ENCODE data around the gene HSDL2. TPM values are rescaled to one million over a fixed set of nuclear protein-coding genes. Genes with fewer than 3 reads are reported as not detected.
A peak's percentile ranks its signal among the peaks of the same experiment; 100 is the strongest.

Gene HSDL2
- total and polyA plus RNA-seq, 10 of the 15 experiments (the other 5 are each of a cell fraction or from before 2014, with no cell fraction given) = 20.9 to 46.1 (median 27.0) TPM

GRCh38 chr9:112487008-112487798 is 107.3 kb downstream of the HSDL2 start (continued):
- TF ChIP-seq CEBPZ (IDR thresholded peaks at IDR 0.05; ENCODE audit: low read depth, low read length) (no peak), STAT1 (conservative IDR thresholded peaks at IDR 0.05) (0 out of 2 replicates have a peak, but pooled peaks have one; percentile 54), CBFB (IDR thresholded peaks at IDR 0.05; ENCODE audit: low read depth) (no peak), ZNF687 (IDR thresholded peaks at IDR 0.05) (no peak), ZNF217 (IDR thresholded peaks at IDR 0.05) (0 out of 2 replicates have a peak, but pooled peaks have one; percentile 28), EZH2 (IDR thresholded peaks at IDR 0.05; ENCODE audit: borderline replicate concordance, control insufficient read depth, low read depth, low read length) (no peak), ETV6 (conservative IDR thresholded peaks at IDR 0.05 in 1 of 2, IDR thresholded peaks at IDR 0.05 in 1 of 2; ENCODE audit: borderline replicate concordance in 1 of 2, low read depth in 1 of 2) (no peak), MYB (IDR thresholded peaks at IDR 0.05; ENCODE audit: borderline replicate concordance, low read depth, low read length) (no peak), ASH2L (IDR thresholded peaks at IDR 0.05; ENCODE audit: borderline replicate concordance, low read depth) (peak; percentile 56; the same call in 1 of the 2 replicates), RFX5 (IDR thresholded peaks at IDR 0.05; ENCODE audit: low read depth, low read length) (no peak), BCL3 (IDR thresholded peaks at IDR 0.05; ENCODE audit: borderline replicate concordance, insufficient read depth, low read depth, low read length, poor library complexity, severe bottlenecking) (no peak), BHLHE40 (IDR thresholded peaks at IDR 0.05; ENCODE audit: borderline replicate concordance in 1 of 2, low read depth in 2 of 2, low read length in 1 of 2) (peak; percentile 17 to 51; a peak in 1 of 4 replicates), EGR1 (IDR thresholded peaks at IDR 0.05; ENCODE audit: borderline replicate concordance in 1 of 2, low read depth in 2 of 2, low read length in 2 of 2) (no peak), BCLAF1 (IDR thresholded peaks at IDR 0.05) (no peak)
